Measurements from ENCODE around the gene ZBTB42. TPM values are rescaled to one million over a fixed set of nuclear protein-coding genes. Genes with fewer than 3 reads are reported as not detected.

ZBTB42 gene
- polyA plus RNA-seq, 3 donors = 0.49 to 1.0 (median 0.68) TPM

DNA sequence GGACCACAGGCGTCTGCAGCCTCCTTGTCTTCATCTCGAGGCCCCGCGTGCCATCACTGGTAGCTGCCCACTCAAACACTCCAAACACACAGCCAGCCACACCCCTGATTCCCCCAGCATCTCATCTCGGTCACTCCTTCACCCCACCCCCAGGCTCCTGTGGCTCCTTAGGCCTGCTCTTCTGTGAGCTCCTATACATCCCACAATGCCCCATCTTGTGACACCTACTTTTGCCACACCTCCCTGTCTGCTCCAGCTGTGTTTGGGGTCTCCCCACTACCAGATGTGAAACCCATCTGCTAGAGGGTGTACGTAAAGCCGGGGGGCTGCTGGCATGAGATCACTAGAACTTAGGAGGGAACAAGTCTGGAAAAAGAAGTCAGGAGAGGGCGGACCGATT, 9.5 kb upstream of the ZBTB42 start:
- no peak overlapping the region for H3K4me3 ChIP-seq (replicated peaks in 1 of 3; ENCODE audit: low read depth in 2 of 3, low read length in 3 of 3)
- DNase-seq = no peak
- Mint-ChIP-seq H3K9me3 (peaks cover 0 to 2% (median 0%) of the 10 kb centered on the region in 7 donors), H3K27me3 (ENCODE audit: low read depth in 3 of 3) (peaks cover 0 to 5% (median 2%) of the 10 kb centered on the region in 3 donors), H3K4me1 (peaks cover 59% of the 10 kb centered on the region), H3K36me3 (peaks cover 18 to 45% of the 10 kb centered on the region in 2 donors), H3K4me3 (no peak overlapping the region), H3K27ac (peak overlapping the region in 3 of 7 donors; percentile 10 to 56 (median 23))
- H2AFZ ChIP-seq (ENCODE audit: insufficient read depth, low read depth, low read length, poor library complexity, severe bottlenecking) = no peak overlapping the region
- H3K27me3 ChIP-seq (ENCODE audit: control insufficient read depth in 2 of 2, insufficient read depth in 2 of 2, low read length in 2 of 2) = no peaks in the 10 kb centered on the region
- no peak overlapping the region for H3K4me2 ChIP-seq (replicated peaks; ENCODE audit: extremely low read depth, low read length, poor library complexity, severe bottlenecking)
- H3K9me3 ChIP-seq (replicated peaks in 1 of 2; ENCODE audit: control insufficient read depth in 1 of 2, insufficient read depth in 1 of 2, low read length in 2 of 2) = no peaks in the 10 kb centered on the region
- H3K79me2 ChIP-seq (ENCODE audit: insufficient read depth, low read length) = peaks cover 78% of the 10 kb centered on the region
- no peak overlapping the region for H3K27ac ChIP-seq (ENCODE audit: low read depth in 1 of 2, low read length in 2 of 2)
- intact Hi-C loops (cut with micrococcal nuclease) = loop anchor here in 1 of 2 donors (10.0 kb wide), 1 partner anchor 193 kb away; the partner anchor contains the start of gene CLBA1
- peaks cover 24 to 33% of the 10 kb centered on the region in 2 donors for H3K36me3 ChIP-seq (replicated peaks in 1 of 2; ENCODE audit: control insufficient read depth in 1 of 2, insufficient read depth in 2 of 2, low read length in 2 of 2)
- TF ChIP-seq, protein P1, sequence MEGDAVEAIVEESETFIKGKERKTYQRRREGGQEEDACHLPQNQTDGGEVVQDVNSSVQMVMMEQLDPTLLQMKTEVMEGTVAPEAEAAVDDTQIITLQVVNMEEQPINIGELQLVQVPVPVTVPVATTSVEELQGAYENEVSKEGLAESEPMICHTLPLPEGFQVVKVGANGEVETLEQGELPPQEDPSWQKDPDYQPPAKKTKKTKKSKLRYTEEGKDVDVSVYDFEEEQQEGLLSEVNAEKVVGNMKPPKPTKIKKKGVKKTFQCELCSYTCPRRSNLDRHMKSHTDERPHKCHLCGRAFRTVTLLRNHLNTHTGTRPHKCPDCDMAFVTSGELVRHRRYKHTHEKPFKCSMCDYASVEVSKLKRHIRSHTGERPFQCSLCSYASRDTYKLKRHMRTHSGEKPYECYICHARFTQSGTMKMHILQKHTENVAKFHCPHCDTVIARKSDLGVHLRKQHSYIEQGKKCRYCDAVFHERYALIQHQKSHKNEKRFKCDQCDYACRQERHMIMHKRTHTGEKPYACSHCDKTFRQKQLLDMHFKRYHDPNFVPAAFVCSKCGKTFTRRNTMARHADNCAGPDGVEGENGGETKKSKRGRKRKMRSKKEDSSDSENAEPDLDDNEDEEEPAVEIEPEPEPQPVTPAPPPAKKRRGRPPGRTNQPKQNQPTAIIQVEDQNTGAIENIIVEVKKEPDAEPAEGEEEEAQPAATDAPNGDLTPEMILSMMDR (IDR thresholded peaks at IDR 0.05) = no peak
- 98% methylated on average over 5 of the region's 9 CpGs for WGBS (ENCODE audit: insufficient coverage)
- H4K20me1 ChIP-seq (ENCODE audit: insufficient read depth, low read length) = peaks cover 65% of the 10 kb centered on the region
- peaks cover 50 to 60% of the 10 kb centered on the region in 2 donors for H3K4me1 ChIP-seq (ENCODE audit: control insufficient read depth in 1 of 2, insufficient read depth in 2 of 2, low read length in 2 of 2)
- no peak overlapping the region for H3K9ac ChIP-seq (ENCODE audit: insufficient read depth, low read length, poor library complexity, severe bottlenecking)

GRCh38 chr14:104792101-104792884, 8.6 kb upstream of the ZBTB42 start:
- WGBS (ENCODE audit: insufficient coverage) = 87% methylated on average over 22 of the region's 25 CpGs
- Histone ChIP-seq H3K27ac (ENCODE audit: low read depth in 1 of 2, low read length in 2 of 2) (peak overlapping the region in 1 of 2 donors; percentile 3), H2AFZ (ENCODE audit: insufficient read depth, low read depth, low read length, poor library complexity, severe bottlenecking) (no peak overlapping the region), H3K27me3 (ENCODE audit: control insufficient read depth in 2 of 2, insufficient read depth in 2 of 2, low read length in 2 of 2) (peaks cover 0 to 5% of the 10 kb centered on the region in 2 donors), H3K36me3 (replicated peaks in 1 of 2; ENCODE audit: control insufficient read depth in 1 of 2, insufficient read depth in 2 of 2, low read length in 2 of 2) (peaks cover 24 to 33% of the 10 kb centered on the region in 2 donors), H3K4me1 (ENCODE audit: control insufficient read depth in 1 of 2, insufficient read depth in 2 of 2, low read length in 2 of 2) (peaks cover 41 to 52% of the 10 kb centered on the region in 2 donors), H4K20me1 (ENCODE audit: insufficient read depth, low read length) (peaks cover 63% of the 10 kb centered on the region), H3K9me3 (replicated peaks in 1 of 2; ENCODE audit: control insufficient read depth in 1 of 2, insufficient read depth in 1 of 2, low read length in 2 of 2) (no peaks in the 10 kb centered on the region), H3K9ac (ENCODE audit: insufficient read depth, low read length, poor library complexity, severe bottlenecking) (no peak overlapping the region), H3K4me2 (replicated peaks; ENCODE audit: extremely low read depth, low read length, poor library complexity, severe bottlenecking) (no peak overlapping the region), H3K4me3 (replicated peaks in 1 of 3; ENCODE audit: low read depth in 2 of 3, low read length in 3 of 3) (no peak overlapping the region), H3K79me2 (ENCODE audit: insufficient read depth, low read length) (peaks cover 74% of the 10 kb centered on the region)
- H3K4me1 Mint-ChIP-seq = peaks cover 53% of the 10 kb centered on the region
- peaks cover 18 to 45% of the 10 kb centered on the region in 2 donors for H3K36me3 Mint-ChIP-seq
- no peak overlapping the region for H3K4me3 Mint-ChIP-seq
- intact Hi-C loops (cut with micrococcal nuclease) = loop anchor here in 1 of 2 donors (10.0 kb wide), 1 partner anchor 193 kb away; the partner anchor contains the start of gene CLBA1
- DNase-seq = no peak
- TF ChIP-seq, protein P1 (IDR thresholded peaks at IDR 0.05) = no peak
- peaks cover 0 to 13% (median 5%) of the 10 kb centered on the region in 3 donors for H3K27me3 Mint-ChIP-seq (ENCODE audit: low read depth in 3 of 3)
- peak overlapping the region in 1 of 7 donors; percentile 20 for H3K27ac Mint-ChIP-seq
- peaks cover 0 to 2% (median 0%) of the 10 kb centered on the region in 7 donors for H3K9me3 Mint-ChIP-seq

All from CD14-positive monocyte (primary cell).